HEK293 (cell line): ENCODE measurements around the gene NFIX.

Experiments
- CTCF ChIA-PET: fragments of 350-600 bp; formaldehyde crosslinking; extraction: SDS; loops from one replicate; lab custom pipeline; 2021; ENCODE audit warnings: antibody characterized with exemption; lab: Yijun Ruan, JAX
- POLR2A ChIA-PET: fragments of 300-600 bp; formaldehyde crosslinking; extraction: SDS; loops from one replicate; lab custom pipeline; 2020; ENCODE audit warnings: antibody characterized with exemption, inconsistent platforms; lab: Yijun Ruan, JAX
- H3K27ac ChIP-seq: fragments of 200-500 bp; sonication (Bioruptor generic); 2 replicates; pipeline ENCODE4 v1.5.1; 2014; ENCODE audit warnings: low read depth, low read length, control low read depth, inconsistent platforms; ENCODE audit errors: extremely low read depth
- H3K36me3 ChIP-seq, 2 experiments: fragments of 200-500 bp in 1 of 2; sonication (Bioruptor generic) in 1 of 2; 1 replicate in 1 of 2; 2 replicates in 1 of 2; pipeline ENCODE4 v1.5.1; 2014 to 2017; ENCODE audit warnings: inconsistent platforms in 2 of 2, low read length in 2 of 2; ENCODE audit not compliant: control insufficient read depth in 2 of 2, insufficient read depth in 1 of 2
- H3K4me1 ChIP-seq: fragments of 200-500 bp; sonication (Bioruptor generic); 2 replicates; pipeline ENCODE4 v1.5.1; 2014; ENCODE audit warnings: mild to moderate bottlenecking, low read length, inconsistent platforms; ENCODE audit not compliant: control insufficient read depth, insufficient read depth
- H3K4me3 ChIP-seq: 2 replicates; pipeline ENCODE4 v1.5.1; 2011; ENCODE audit warnings: low read depth, mild to moderate bottlenecking, control low read depth, low read length, moderate library complexity
- H3K9me3 ChIP-seq: fragments of 200-500 bp; sonication (Bioruptor generic); 2 replicates; pipeline ENCODE4 v1.5.1; 2014; ENCODE audit warnings: low read depth, low read length, inconsistent platforms; ENCODE audit not compliant: control insufficient read depth, insufficient read depth
- BCL11B ChIP-seq: fragments of 450-650 bp; formaldehyde crosslinking; IDR thresholded peaks from 2 replicates; pipeline ENCODE4 v1.5.1; 2016; ENCODE audit warnings: low read depth, missing biosample characterization, missing genetic modification characterization
- GLIS1 ChIP-seq: fragments of 450-650 bp; formaldehyde crosslinking; IDR thresholded peaks from 2 replicates; pipeline ENCODE4 v1.5.1; 2016; ENCODE audit warnings: missing biosample characterization, missing genetic modification characterization
- HOXD13 ChIP-seq: sonication (generic); formaldehyde crosslinking; IDR thresholded peaks from 2 replicates; pipeline ENCODE4 v1.8.0; 2022; ENCODE audit warnings: missing genetic modification reagents, borderline replicate concordance
- SCRT1 ChIP-seq: fragments of 450-650 bp; formaldehyde crosslinking; IDR thresholded peaks from 2 replicates; pipeline ENCODE4 v1.5.1; 2016; ENCODE audit warnings: missing biosample characterization, missing genetic modification characterization, borderline replicate concordance
- SCRT2 ChIP-seq: fragments of 450-650 bp; formaldehyde crosslinking; IDR thresholded peaks from 2 replicates; pipeline ENCODE4 v1.5.1; 2016; ENCODE audit warnings: missing biosample characterization, missing genetic modification characterization
- YY2 ChIP-seq: fragments of 450-650 bp; formaldehyde crosslinking; IDR thresholded peaks from 2 replicates; pipeline ENCODE4 v1.5.1; 2016; ENCODE audit warnings: missing biosample characterization, missing genetic modification characterization
- ZIC2 ChIP-seq: fragments of 450-650 bp; formaldehyde crosslinking; IDR thresholded peaks from 2 replicates; pipeline ENCODE4 v1.5.1; 2016; ENCODE audit warnings: missing biosample characterization, missing genetic modification characterization
- ZNF169 ChIP-seq: fragments of 450-650 bp; formaldehyde crosslinking; IDR thresholded peaks from 2 replicates; pipeline ENCODE4 v1.5.1; 2016; ENCODE audit warnings: missing biosample characterization, missing genetic modification characterization
- ZNF239 ChIP-seq: fragments of 450-650 bp; formaldehyde crosslinking; IDR thresholded peaks from 2 replicates; pipeline ENCODE4 v1.5.1; 2016; ENCODE audit warnings: missing biosample characterization, missing genetic modification characterization
- ZNF366 ChIP-seq: fragments of 450-650 bp; formaldehyde crosslinking; conservative IDR thresholded peaks from 2 replicates; pipeline ENCODE4 v1.5.1; 2016; ENCODE audit warnings: missing biosample characterization, missing genetic modification characterization
- ZNF549 ChIP-seq: fragments of 450-650 bp; IDR thresholded peaks from 2 replicates; pipeline ENCODE4 v1.5.1; 2018; ENCODE audit warnings: missing biosample characterization, missing genetic modification characterization, mild to moderate bottlenecking, inconsistent platforms, moderate library complexity
- ZNF560 ChIP-seq: fragments of 450-650 bp; formaldehyde crosslinking; IDR thresholded peaks from 2 replicates; pipeline ENCODE4 v1.5.1; 2017; ENCODE audit warnings: missing biosample characterization, missing genetic modification characterization, borderline replicate concordance
- ZNF600 ChIP-seq: fragments of 450-650 bp; formaldehyde crosslinking; IDR thresholded peaks from 2 replicates; pipeline ENCODE4 v1.5.1; 2016; ENCODE audit warnings: missing biosample characterization, missing genetic modification characterization
- ZNF776 ChIP-seq: fragments of 450-650 bp; formaldehyde crosslinking; IDR thresholded peaks from 2 replicates; pipeline ENCODE4 v1.5.0; 2017; ENCODE audit warnings: missing biosample characterization, missing genetic modification characterization, borderline replicate concordance
- ZNF785 ChIP-seq: fragments of 450-650 bp; formaldehyde crosslinking; IDR thresholded peaks from 2 replicates; pipeline ENCODE4 v1.5.1; 2016; ENCODE audit warnings: missing biosample characterization, missing genetic modification characterization
- ZNF791 ChIP-seq: fragments of 450-650 bp; formaldehyde crosslinking; IDR thresholded peaks from 2 replicates; pipeline ENCODE4 v1.5.1; 2016; ENCODE audit warnings: missing biosample characterization, missing genetic modification characterization
- TF ChIP-seq, protein P1 (sequence below): fragments of 450-650 bp; formaldehyde crosslinking; IDR thresholded peaks from 2 replicates; pipeline ENCODE4 v1.5.1; 2016; ENCODE audit warnings: missing biosample characterization, missing genetic modification characterization
- TF ChIP-seq, protein P2 (sequence below): fragments of 450-650 bp; formaldehyde crosslinking; IDR thresholded peaks from 2 replicates; pipeline ENCODE4 v1.5.1; 2016; ENCODE audit warnings: missing biosample characterization, missing genetic modification characterization
- TF ChIP-seq, protein P3 (sequence below): fragments of 450-650 bp; IDR thresholded peaks from 2 replicates; pipeline ENCODE4 v1.5.1; 2018; ENCODE audit warnings: missing biosample characterization, mild to moderate bottlenecking, missing genetic modification characterization

NFIX gene

DNA sequence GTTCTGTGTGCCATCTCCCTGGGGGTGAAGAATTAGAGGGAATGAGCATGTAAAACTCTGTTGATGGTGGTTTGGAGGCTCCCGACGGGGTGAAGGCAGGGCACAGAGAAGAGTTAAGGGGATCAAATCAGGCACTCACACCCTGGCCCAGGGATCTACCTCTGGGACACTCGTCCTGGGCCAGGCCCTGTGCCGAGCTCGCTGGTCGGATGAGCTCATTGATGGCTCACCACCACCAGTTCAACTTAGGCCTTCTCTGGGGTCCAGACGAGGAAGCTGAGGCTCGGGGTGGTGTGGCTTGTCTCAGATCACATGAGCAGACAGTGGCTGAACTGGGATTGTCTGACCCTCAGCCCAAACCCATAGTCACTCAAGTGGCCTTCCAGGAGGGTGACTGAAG is 124.4 kb downstream of the NFIX start (continued):
- TF ChIP-seq ZNF239 (tag by site-specific recombination) = no peak
- TF ChIP-seq, protein P1, sequence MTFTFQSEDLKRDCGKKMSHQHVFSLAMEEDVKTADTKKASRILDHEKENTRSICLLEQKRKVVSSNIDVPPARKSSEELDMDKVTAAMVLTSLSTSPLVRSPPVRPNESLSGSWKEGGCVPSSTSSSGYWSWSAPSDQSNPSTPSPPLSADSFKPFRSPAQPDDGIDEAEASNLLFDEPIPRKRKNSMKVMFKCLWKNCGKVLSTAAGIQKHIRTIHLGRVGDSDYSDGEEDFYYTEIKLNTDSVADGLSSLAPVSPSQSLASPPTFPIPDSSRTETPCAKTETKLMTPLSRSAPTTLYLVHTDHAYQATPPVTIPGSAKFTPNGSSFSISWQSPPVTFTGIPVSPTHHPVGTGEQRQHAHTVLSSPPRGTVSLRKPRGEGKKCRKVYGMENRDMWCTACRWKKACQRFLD (tag by site-specific recombination) = no peak
- TF ChIP-seq ZNF600 (tag by site-specific recombination) = peak; percentile 43; the same call in 1 of the 2 replicates
- TF ChIP-seq, protein P2, sequence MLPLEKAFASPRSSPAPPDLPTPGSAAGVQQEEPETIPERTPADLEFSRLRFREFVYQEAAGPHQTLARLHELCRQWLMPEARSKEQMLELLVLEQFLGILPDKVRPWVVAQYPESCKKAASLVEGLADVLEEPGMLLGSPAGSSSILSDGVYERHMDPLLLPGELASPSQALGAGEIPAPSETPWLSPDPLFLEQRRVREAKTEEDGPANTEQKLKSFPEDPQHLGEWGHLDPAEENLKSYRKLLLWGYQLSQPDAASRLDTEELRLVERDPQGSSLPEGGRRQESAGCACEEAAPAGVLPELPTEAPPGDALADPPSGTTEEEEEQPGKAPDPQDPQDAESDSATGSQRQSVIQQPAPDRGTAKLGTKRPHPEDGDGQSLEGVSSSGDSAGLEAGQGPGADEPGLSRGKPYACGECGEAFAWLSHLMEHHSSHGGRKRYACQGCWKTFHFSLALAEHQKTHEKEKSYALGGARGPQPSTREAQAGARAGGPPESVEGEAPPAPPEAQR = no peak
- TF ChIP-seq ZNF549 (tag by site-specific recombination) = no peak
- TF ChIP-seq, protein P3, sequence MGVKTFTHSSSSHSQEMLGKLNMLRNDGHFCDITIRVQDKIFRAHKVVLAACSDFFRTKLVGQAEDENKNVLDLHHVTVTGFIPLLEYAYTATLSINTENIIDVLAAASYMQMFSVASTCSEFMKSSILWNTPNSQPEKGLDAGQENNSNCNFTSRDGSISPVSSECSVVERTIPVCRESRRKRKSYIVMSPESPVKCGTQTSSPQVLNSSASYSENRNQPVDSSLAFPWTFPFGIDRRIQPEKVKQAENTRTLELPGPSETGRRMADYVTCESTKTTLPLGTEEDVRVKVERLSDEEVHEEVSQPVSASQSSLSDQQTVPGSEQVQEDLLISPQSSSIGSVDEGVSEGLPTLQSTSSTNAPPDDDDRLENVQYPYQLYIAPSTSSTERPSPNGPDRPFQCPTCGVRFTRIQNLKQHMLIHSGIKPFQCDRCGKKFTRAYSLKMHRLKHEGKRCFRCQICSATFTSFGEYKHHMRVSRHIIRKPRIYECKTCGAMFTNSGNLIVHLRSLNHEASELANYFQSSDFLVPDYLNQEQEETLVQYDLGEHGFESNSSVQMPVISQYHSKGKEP (tag by site-specific recombination) = no peak
- TF ChIP-seq HOXD13 (CRISPR knock-in tag) = no peak
- TF ChIP-seq ZNF366 (tag by site-specific recombination) = no peak
- TF ChIP-seq ZNF169 (tag by site-specific recombination) = no peak
- no peak for TF ChIP-seq YY2

DNA sequence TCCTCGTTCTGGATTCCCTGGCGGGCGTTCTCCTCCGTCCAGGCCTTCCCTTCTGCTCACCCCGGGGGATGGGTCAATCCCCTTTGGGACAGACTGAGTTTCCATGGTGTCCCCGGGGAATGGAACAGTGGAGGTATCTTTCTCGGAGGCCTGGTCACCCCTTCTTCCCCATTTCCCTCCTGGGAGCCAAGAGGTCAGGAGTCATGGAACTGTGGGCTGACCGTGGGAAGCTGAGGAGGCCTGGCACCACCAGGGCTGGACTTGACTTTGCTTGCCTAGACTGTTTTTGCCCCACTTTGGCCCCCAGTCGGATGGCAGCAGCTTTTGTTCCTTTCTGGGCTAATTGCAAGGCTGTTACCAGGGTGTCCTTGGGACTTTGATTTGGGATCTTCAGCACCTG is 124.8 kb downstream of the NFIX start:
- TF ChIP-seq ZNF600 (tag by site-specific recombination) (peak; percentile 2; the same call in 1 of the 2 replicates), ZNF791 (no peak)
- Histone ChIP-seq H3K9me3 (no peaks in the 10 kb centered on the region), H3K4me3 (no peak overlapping the region), H3K4me1 (peaks cover 7% of the 10 kb centered on the region), H3K27ac (no peak overlapping the region), H3K36me3 (peaks cover 0 to 49% of the 10 kb centered on the region in 2 experiments; a peak in 2 of 3 replicates)
- ChIA-PET POLR2A (interaction anchor here (0.7 to 4.2 kb wide), 5 partner anchors 8 to 35 kb away, joined by 3 to 48 read pairs (median 18); partner anchors contain the start of genes IER2 and STX10), CTCF (interaction anchor here (0.5 to 1.6 kb wide), 5 partner anchors 26 to 343 kb away, joined by 3 to 8 read pairs (median 3); no protein-coding TSS in a partner anchor)

DNA sequence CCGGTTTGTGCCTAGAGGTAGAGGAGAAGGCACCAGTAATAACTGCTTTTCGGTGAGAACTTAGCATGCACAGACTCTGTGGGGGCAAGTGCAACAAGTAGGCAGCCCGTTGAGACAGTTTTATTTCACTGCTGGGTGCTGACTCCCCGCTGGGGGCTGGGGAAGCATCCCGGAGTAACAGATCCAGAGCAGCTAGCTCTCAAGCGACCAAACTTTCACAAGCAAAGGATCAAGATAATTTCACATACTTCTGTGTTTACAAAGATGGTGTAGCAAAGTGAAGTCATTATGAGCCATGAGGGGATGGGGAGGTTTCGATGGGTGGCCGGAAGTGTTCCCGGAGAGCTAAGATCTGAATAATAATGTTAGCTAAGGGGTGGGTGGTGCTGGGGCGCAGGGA is 125.5 kb downstream of the NFIX start:
- POLR2A ChIA-PET = interaction anchor here (0.5 to 4.2 kb wide), 5 partner anchors 26 to 439 kb away, joined by 3 to 27 read pairs (median 4); partner anchors contain the start of genes DHPS, IER2 and STX10
- H3K36me3 ChIP-seq = peaks cover 0 to 48% of the 10 kb centered on the region in 2 experiments; a peak in 2 of 3 replicates
- H3K27ac ChIP-seq = no peak overlapping the region
- TF ChIP-seq GLIS1 (peak; percentile 75), SCRT1 (tag by site-specific recombination) (peak; percentile 52; the same call in 1 of the 2 replicates), ZNF560 (tag by site-specific recombination) (no peak), BCL11B (tag by site-specific recombination) (no peak), ZIC2 (peak; percentile 95), SCRT2 (tag by site-specific recombination) (peak; percentile 93), ZNF776 (tag by site-specific recombination) (no peak), ZNF785 (tag by site-specific recombination) (no peak)
- H3K4me3 ChIP-seq = no peak overlapping the region
- H3K9me3 ChIP-seq = no peaks in the 10 kb centered on the region
- H3K4me1 ChIP-seq = peaks cover 7% of the 10 kb centered on the region
- CTCF ChIA-PET = interaction anchor here (0.6 to 1.6 kb wide), 3 partner anchors 27 to 274 kb away, joined by 3 read pairs; no protein-coding TSS in a partner anchor
